Measurements from ENCODE around the gene TULP4.

DNA sequence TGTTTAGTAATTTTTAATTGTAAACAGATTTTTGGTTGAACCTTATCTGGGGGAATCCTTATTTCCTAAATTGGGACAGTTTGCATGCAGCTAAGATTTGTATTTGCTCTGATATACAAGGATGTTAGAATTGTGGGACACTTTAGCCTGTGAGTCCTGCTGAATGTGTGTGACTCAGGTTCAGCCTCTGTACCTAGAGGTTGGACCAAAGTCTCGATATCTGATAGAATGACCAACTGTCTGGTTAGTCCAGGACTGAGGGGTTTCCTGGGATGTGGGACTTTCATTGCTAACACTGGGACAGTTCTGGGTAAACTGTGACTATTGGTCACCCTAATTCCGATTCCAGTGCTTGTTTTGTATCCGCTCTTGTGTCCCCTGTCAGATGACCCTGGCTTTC is 20.2 kb upstream of the TULP4 start:
- TF ChIP-seq BHLHE40 (IDR thresholded peaks at IDR 0.05; ENCODE audit: borderline replicate concordance) (no peak), HDGF (IDR thresholded peaks at IDR 0.05; ENCODE audit: borderline replicate concordance) (no peak), ZNF384 (IDR thresholded peaks at IDR 0.05) (no peak), LEF1 (IDR thresholded peaks at IDR 0.05; ENCODE audit: borderline replicate concordance) (no peak), ARNT (IDR thresholded peaks at IDR 0.05) (no peak)
- TF ChIP-seq, protein P1, sequence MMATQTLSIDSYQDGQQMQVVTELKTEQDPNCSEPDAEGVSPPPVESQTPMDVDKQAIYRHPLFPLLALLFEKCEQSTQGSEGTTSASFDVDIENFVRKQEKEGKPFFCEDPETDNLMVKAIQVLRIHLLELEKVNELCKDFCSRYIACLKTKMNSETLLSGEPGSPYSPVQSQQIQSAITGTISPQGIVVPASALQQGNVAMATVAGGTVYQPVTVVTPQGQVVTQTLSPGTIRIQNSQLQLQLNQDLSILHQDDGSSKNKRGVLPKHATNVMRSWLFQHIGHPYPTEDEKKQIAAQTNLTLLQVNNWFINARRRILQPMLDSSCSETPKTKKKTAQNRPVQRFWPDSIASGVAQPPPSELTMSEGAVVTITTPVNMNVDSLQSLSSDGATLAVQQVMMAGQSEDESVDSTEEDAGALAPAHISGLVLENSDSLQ (IDR thresholded peaks at IDR 0.05), result no peak
